ENCODE data around the gene TMEM259.

- TF ChIP-seq CHD2 (IDR thresholded peaks at IDR 0.05; ENCODE audit: low read length) (no peak), EZH2 (IDR thresholded peaks at IDR 0.05; ENCODE audit: low read depth, low read length, severe bottlenecking) (no peak), ATF3 (IDR thresholded peaks at IDR 0.05; ENCODE audit: insufficient read depth, low read depth, low read length) (no peak), CTCF (IDR thresholded peaks at IDR 0.05; ENCODE audit: control extremely low read depth in 1 of 3, insufficient read depth in 1 of 3, low read depth in 1 of 3, low read length in 3 of 3) (no peak), POLR2AphosphoS5 (IDR thresholded peaks at IDR 0.05; ENCODE audit: low read depth, low read length) (no peak), POLR2A (IDR thresholded peaks at IDR 0.05; ENCODE audit: control extremely low read depth in 1 of 2, low read depth in 2 of 2, low read length in 2 of 2) (no peak)
These were observed 17.6 kb downstream of the TMEM259 start for GRCh38 chr19:1003283-1003682.

Data from H1 (cell line).